Measurements from ENCODE around the gene SDC1.

SDC1 gene

GRCh38 chr2:20212459-20212870 is 12.5 kb downstream of the SDC1 start:
- Histone ChIP-seq H3K27me3 (no peaks in the 10 kb centered on the region), H3K36me3 (no peaks in the 10 kb centered on the region), H3K4me1 (no peaks in the 10 kb centered on the region), H3K4me3 (ENCODE audit: low read depth, low read length) (no peak overlapping the region), H3K9me3 (no peaks in the 10 kb centered on the region)
- no peak for DNase-seq
- TF ChIP-seq CTCF (IDR thresholded peaks at IDR 0.05; ENCODE audit: low read depth, low read length) = no peak

DNA sequence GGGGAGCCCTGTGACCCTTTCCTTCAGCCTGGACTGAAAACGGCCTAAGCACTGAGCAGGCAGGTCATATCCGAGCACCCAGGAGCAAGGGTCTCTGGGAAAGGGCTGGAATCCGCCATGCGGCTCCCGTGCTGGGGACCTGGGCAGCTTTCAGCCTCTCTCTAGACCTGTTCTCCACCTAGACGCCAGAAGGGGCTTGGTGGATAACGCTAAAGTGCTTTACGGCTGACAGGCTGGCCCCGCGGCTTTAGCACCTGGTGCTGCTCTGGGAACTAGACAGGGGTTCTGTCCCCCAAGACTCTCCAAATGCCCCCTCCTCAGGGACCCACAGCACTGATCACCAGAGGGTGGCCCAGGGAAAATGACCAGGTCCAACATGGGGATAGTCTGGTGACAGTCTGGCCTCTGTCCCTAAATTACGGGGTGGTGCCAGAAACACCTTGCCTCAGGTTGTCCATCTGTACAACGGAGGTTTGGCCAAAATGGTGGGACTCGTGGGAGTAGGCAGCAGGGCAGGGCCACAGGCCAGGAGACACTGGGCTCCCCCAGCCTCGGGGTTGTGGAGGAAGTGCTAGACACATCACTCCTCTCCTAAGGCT is 13.0 kb downstream of the SDC1 start:
- Histone ChIP-seq H3K9me3 (no peaks in the 10 kb centered on the region), H3K4me3 (ENCODE audit: low read depth, low read length) (no peak overlapping the region), H3K4me1 (no peaks in the 10 kb centered on the region), H3K36me3 (no peaks in the 10 kb centered on the region), H3K27me3 (no peaks in the 10 kb centered on the region)
- DNase-seq = no peak
- TF ChIP-seq CTCF (IDR thresholded peaks at IDR 0.05; ENCODE audit: low read depth, low read length) = no peak

GRCh38 chr2:20211420-20211819 is 13.5 kb downstream of the SDC1 start:
- Histone ChIP-seq H3K27me3 (no peaks in the 10 kb centered on the region), H3K4me1 (no peaks in the 10 kb centered on the region), H3K36me3 (no peaks in the 10 kb centered on the region), H3K4me3 (ENCODE audit: low read depth, low read length) (no peak overlapping the region), H3K9me3 (no peaks in the 10 kb centered on the region)
- no peak for TF ChIP-seq CTCF (IDR thresholded peaks at IDR 0.05; ENCODE audit: low read depth, low read length)
- DNase-seq = no peak

- H3K9me3 ChIP-seq = no peaks in the 10 kb centered on the region
- no peak for DNase-seq
- no peaks in the 10 kb centered on the region for H3K27me3 ChIP-seq
- H3K36me3 ChIP-seq = no peaks in the 10 kb centered on the region
- TF ChIP-seq CTCF (IDR thresholded peaks at IDR 0.05; ENCODE audit: low read depth, low read length) = no peak
- H3K4me3 ChIP-seq (ENCODE audit: low read depth, low read length) = no peak overlapping the region
- no peaks in the 10 kb centered on the region for H3K4me1 ChIP-seq
Observed at GRCh38 chr2:20210462-20210861, 14.5 kb downstream of the SDC1 start.

GRCh38 chr2:20209373-20210109 is 15.4 kb downstream of the SDC1 start:
- no peak for DNase-seq
- Histone ChIP-seq H3K4me3 (ENCODE audit: low read depth, low read length) (no peak overlapping the region), H3K27me3 (no peaks in the 10 kb centered on the region), H3K4me1 (no peaks in the 10 kb centered on the region), H3K36me3 (no peaks in the 10 kb centered on the region), H3K9me3 (no peaks in the 10 kb centered on the region)
- TF ChIP-seq CTCF (IDR thresholded peaks at IDR 0.05; ENCODE audit: low read depth, low read length) = no peak

DNA sequence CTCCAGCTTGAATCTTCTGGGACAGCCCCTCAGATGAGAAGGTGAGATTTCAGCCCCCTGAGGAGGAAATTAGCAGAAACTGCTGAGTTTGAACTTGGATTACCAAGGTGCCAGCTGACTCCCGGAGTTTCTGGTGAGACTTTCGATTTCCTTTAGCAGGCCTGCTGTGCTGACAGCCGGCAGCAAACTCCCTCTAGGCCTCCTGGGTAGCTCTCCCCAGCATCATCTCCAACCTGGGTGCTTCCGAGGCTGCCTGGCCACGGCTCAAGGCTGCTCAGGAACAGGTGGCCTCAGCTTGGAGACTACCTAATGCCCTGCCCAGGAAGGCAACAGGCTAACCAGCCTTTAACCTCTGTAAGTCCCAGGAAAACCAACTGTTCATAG is 16.5 kb downstream of the SDC1 start:
- H3K4me3 ChIP-seq (ENCODE audit: low read depth, low read length) = no peak overlapping the region
- H3K36me3 ChIP-seq = no peaks in the 10 kb centered on the region
- DNase-seq = no peak
- no peaks in the 10 kb centered on the region for H3K27me3 ChIP-seq
- H3K9me3 ChIP-seq = no peaks in the 10 kb centered on the region
- no peak for TF ChIP-seq CTCF (IDR thresholded peaks at IDR 0.05; ENCODE audit: low read depth, low read length)
- H3K4me1 ChIP-seq = no peaks in the 10 kb centered on the region
